Mucosa of stomach (tissue), 1 donor: ENCODE data around the gene CHTF8.
"Not testable (repeated sequence)": the region's sequence is repeated elsewhere in the genome, so short reads cannot be mapped to it uniquely, and the experiment has no call there.

Source experiments
- H3K27me3 ChIP-seq: one replicate; pipeline ENCODE4 v1.7.0; 2013; ENCODE audit warnings: mild to moderate bottlenecking, low read length; ENCODE audit not compliant: control insufficient read depth, insufficient read depth
- H3K36me3 ChIP-seq: one replicate; pipeline ENCODE4 v1.7.0; 2013; ENCODE audit warnings: low read length; ENCODE audit not compliant: control insufficient read depth, insufficient read depth
- H3K4me1 ChIP-seq: one replicate; pipeline ENCODE4 v1.7.0; 2013; ENCODE audit warnings: mild to moderate bottlenecking, low read length; ENCODE audit not compliant: control insufficient read depth, insufficient read depth
- H3K4me3 ChIP-seq: one replicate; pipeline ENCODE4 v1.7.0; 2013; ENCODE audit warnings: low read length
- H3K9ac ChIP-seq: one replicate; pipeline ENCODE4 v1.7.0; 2013; ENCODE audit warnings: mild to moderate bottlenecking, low read length, moderate library complexity
- H3K9me3 ChIP-seq: one replicate; pipeline ENCODE4 v1.7.0; 2013; ENCODE audit warnings: mild to moderate bottlenecking, low read length, moderate library complexity; ENCODE audit not compliant: control insufficient read depth
- donor health status: Pancreatic carcinoma.

CHTF8 gene

DNA sequence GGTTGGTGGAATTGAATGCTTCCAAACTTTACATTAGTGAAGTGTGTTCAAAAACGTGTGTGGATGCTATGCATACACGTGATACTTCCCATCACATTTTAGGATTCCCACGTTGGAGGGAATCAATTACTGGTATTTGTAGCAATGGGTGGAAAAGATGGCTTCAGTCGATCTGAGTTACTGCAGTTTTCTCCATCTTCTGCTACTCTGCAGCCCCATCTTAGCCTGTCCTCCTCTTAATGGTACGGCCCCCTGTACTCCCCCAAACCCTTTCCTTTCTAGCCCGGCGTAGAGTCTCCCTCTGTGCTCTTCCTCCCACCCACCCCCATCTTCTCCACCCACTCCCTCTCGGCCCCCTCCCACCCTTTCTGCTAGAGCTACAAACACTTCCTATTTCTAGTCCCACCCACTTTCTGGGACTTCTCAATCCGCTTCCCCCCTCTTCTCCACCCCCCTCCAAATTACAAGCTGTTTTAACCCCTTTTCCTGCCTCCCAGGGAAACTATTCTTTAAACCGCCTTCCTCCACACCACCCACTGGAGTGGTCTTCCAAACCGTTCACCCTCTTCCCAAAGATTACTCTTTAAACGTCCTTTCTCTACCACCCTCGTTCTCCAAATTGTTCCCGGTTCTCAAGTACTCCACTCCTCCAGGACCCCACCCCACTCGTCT lies 1.1 kb downstream of the CHTF8 start:
- H3K9ac ChIP-seq, result peak overlapping the region; percentile 96

DNA sequence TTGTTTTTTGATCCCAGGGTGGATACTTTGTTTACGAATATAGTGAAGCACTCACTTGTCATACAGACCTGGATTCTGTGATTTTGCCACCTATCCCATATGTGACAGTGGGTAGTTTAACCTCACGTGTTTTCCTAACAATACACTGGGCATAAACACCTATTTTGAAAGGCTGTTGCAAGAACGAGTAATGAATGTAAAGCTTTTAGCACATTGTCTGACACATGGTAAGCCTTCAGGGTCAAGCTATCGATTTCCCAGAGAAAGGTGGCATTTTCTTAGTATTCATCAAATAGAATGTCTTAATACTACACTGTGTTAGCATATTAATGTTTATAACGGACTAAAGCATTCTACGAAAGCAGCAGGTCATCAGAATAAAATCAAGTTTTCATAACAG lies 1.9 kb downstream of the CHTF8 start:
- peaks cover 4% of the 10 kb centered on the region for H3K4me1 ChIP-seq
- no peak overlapping the region for H3K4me3 ChIP-seq
- H3K9me3 ChIP-seq, result no peaks in the 10 kb centered on the region
- H3K36me3 ChIP-seq, result no peaks in the 10 kb centered on the region
- no peaks in the 10 kb centered on the region for H3K27me3 ChIP-seq
- no peak overlapping the region for H3K9ac ChIP-seq

More for the DNA sequence above, 1.1 kb downstream of the CHTF8 start:
- Histone ChIP-seq H3K27me3 (no peaks in the 10 kb centered on the region), H3K4me3 (peak overlapping the region; percentile 77), H3K4me1 (peaks cover 4% of the 10 kb centered on the region), H3K9me3 (no peaks in the 10 kb centered on the region), H3K36me3 (no peaks in the 10 kb centered on the region)

DNA sequence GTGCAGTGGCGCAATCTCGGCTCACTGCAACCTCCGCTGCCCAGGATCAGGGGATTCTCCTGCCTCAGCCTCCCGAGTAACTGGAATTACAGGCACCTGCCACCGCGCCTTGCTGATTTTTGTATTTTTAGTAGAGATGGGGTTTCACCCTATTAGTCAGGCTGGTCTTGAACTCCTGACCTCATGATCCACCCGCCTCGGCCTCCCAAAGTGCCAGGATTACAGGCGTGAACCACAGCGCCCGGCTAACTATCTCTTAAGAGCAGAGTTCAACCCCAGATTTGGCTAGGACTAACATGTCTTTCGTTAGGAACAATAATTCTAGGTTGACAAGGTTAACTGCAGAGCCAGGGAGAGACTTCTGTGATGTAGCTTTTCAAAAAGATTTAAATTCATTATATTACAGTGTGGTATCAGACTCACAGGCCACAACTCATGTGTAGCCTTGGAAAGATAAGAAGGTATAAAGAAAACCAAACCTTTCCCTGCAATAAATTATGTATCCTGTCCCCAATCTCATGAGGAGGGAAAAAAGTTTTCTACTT lies 4.3 kb downstream of the CHTF8 start:
- Histone ChIP-seq H3K9ac (peak overlapping the region; percentile 17), H3K4me3 (no peak overlapping the region), H3K9me3 (no peaks in the 10 kb centered on the region), H3K27me3 (no peaks in the 10 kb centered on the region), H3K4me1 (peaks cover 4% of the 10 kb centered on the region), H3K36me3 (no peaks in the 10 kb centered on the region)

DNA sequence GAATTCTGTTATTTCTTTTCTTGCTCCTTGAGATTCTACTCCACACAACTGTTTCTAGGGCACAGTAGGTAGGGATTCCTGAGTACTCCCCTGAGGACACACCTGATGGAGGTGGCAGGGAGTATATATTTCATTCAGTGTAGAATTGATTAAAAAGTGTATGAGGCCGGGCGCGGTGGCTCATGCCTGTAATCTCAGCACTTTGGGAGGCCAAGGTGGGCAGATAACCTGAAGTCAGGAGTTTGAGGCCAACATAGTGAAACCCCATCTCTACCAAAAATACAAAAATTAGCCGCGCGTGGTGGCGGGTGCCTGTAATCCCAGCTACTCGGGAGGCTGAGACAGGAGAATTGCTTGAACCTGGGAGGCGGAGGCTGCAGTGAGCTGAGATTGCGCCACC lies 5.6 kb downstream of the CHTF8 start:
- not testable (repeated sequence) for H3K9ac ChIP-seq, H3K4me1 ChIP-seq, H3K27me3 ChIP-seq, H3K9me3 ChIP-seq, H3K4me3 ChIP-seq, H3K36me3 ChIP-seq

DNA sequence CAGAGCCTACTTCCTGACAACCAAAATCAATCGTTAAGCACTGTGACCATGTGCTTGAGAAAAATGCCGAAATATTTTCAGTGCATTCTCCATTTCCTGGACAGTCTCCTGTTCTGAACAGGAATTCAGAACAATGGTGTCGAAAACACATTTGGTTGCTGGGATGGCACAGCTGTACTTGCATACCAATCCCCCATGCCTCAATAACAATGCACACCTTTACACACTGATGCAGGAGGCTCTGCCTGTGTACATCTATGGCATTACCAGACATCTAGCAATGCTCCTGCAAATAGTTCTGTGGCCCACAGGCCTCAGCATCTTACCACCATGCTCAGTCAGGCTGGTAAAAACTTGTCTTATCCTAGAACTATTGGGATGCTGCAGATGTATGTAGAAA lies 6.2 kb downstream of the CHTF8 start:
- Histone ChIP-seq H3K4me3 (no peak overlapping the region), H3K9ac (no peak overlapping the region), H3K4me1 (peaks cover 4% of the 10 kb centered on the region), H3K27me3 (no peaks in the 10 kb centered on the region), H3K9me3 (no peaks in the 10 kb centered on the region), H3K36me3 (no peaks in the 10 kb centered on the region)

DNA sequence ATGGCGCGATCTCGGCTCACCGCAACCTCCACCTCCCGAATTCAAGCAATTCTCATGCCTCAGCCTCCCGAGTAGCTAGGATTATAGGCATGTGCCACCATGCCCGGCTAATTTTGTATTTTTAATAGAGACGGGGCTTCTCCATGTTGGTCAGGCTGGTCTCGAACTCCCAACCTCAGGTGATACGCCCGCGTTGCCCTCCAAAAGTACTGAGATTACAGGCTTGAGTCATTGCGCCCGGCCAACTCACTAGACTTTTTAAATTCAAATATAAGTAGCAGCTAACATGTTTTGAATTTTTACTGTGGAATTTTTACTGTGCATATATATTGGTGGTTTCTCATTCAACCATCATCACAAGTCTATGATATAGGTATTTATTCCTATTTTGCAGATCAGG lies 7.4 kb downstream of the CHTF8 start:
- not testable (repeated sequence) for H3K36me3 ChIP-seq, H3K27me3 ChIP-seq, H3K9me3 ChIP-seq, H3K4me3 ChIP-seq, H3K9ac ChIP-seq, H3K4me1 ChIP-seq

DNA sequence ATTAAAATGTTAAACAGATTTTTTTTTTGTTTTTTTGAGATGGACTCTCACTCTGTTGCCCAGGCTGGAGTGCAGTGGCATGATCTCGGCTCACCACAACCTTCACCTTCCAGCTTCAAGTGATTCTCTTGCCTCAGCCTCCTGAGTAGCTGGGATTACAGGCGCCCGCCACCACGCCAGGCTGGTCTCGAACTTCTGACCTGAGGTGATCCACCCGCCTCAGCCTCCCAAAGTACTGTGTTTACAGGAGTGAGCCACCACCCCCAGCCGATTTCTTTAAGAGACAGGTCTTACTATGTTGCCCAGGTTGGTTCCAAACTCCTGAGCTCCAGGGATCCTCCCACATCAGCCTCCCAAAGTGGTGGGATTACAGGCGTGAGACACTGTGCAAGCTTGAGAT lies 8.0 kb downstream of the CHTF8 start:
- H3K27me3 ChIP-seq, H3K9ac ChIP-seq, H3K4me1 ChIP-seq, H3K4me3 ChIP-seq, H3K9me3 ChIP-seq, H3K36me3 ChIP-seq: not testable (repeated sequence)

DNA sequence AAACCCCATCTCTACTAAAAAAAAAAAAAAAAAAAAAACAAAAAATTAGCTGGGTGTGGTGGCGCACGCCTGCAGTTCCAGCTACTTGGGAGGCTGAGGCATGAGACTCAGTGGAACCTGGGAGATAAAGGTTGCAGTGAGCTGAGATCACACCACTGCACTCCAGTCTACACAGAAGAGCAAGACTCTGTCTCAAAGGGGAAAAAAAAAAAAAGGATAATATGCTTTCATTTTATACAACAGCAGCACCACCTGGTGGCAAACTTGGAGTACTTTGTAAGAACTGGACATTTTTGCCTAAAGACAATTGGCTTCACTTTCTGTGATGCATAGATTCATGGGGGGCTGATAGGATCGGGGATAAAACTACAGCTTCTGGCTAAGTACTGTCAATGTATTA lies 8.5 kb downstream of the CHTF8 start:
- Histone ChIP-seq H3K36me3 (peaks cover 6% of the 10 kb centered on the region), H3K27me3 (no peaks in the 10 kb centered on the region), H3K4me1 (no peaks in the 10 kb centered on the region), H3K9ac (no peak overlapping the region), H3K9me3 (no peaks in the 10 kb centered on the region), H3K4me3 (no peak overlapping the region)

DNA sequence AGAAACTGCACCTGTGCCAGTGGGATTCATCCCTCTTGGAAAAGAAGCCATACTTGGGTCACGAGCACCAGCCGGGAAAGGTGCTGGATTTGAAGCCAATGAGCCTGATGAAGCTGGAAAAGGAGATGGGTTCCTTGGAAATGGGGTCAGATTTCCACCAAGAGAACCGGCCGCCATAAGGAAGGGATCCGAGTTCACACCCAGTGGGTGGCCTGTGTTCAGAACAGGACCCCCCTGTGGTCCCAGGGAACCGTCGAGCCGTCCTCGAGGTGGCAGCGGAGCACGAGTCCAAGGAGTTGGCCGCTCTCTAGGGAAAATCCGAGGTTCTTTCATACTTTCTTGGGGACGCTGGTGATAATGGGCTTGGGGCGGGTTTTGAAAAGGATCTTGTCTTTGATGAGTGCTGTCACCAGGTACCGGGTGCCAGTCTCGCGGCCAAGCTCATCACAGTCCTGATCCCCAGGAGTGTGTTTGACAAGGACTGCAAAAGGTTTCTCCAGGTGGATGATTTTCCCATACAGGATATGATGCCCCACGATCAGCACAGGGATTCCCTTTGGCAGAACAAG lies 12.2 kb downstream of the CHTF8 start:
- H3K4me3 ChIP-seq, result no peak overlapping the region
- H3K36me3 ChIP-seq, result peaks cover 6% of the 10 kb centered on the region
- no peaks in the 10 kb centered on the region for H3K27me3 ChIP-seq
- no peaks in the 10 kb centered on the region for H3K4me1 ChIP-seq
- H3K9me3 ChIP-seq, result no peaks in the 10 kb centered on the region
- no peak overlapping the region for H3K9ac ChIP-seq

DNA sequence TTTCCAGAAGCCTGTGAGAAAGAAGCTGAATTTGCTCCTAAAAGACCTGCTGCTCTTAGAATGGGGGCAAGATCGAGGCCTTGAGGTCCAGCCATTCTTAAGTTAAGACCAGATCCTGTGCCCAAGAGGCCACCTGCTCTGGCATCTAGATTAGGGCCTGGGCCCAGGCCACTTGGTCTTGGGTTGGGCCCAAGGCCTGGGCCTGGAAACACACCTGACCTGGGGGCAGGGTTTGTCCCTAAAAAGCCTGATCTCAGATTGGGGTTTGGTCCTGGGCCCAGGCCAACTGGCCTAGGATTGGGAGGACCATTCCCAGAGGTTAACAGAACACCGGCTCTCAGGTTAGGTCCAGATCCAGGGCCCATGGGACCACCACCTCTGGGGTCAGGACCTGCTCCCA lies 12.9 kb downstream of the CHTF8 start:
- Histone ChIP-seq H3K4me3 (no peak overlapping the region), H3K36me3 (peaks cover 6% of the 10 kb centered on the region), H3K27me3 (no peaks in the 10 kb centered on the region), H3K4me1 (no peaks in the 10 kb centered on the region), H3K9ac (no peak overlapping the region), H3K9me3 (no peaks in the 10 kb centered on the region)

DNA sequence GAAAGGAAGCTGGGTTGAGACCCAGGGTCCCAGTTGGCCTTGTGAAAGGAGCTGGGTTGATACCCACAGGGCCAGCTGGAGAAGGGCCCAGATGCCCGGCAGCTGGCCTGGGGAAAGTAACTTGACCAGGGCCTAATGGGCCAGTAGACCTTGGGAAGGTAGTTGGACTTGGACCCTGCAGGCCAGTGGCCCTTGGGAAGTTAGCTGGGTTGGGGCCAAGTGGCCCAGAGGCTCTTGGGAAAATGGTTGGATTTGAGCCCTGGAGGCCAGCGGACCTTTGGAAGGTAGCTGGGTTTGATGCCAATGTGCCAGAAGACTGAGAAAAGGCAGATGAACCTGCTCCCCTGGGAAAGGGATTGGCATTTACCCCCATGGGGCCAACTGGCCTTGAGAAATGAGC lies 13.4 kb downstream of the CHTF8 start:
- H3K9ac ChIP-seq, result no peak overlapping the region
- peaks cover 6% of the 10 kb centered on the region for H3K36me3 ChIP-seq
- H3K4me3 ChIP-seq, result no peak overlapping the region
- H3K9me3 ChIP-seq, result no peaks in the 10 kb centered on the region
- H3K4me1 ChIP-seq, result no peaks in the 10 kb centered on the region
- no peaks in the 10 kb centered on the region for H3K27me3 ChIP-seq

DNA sequence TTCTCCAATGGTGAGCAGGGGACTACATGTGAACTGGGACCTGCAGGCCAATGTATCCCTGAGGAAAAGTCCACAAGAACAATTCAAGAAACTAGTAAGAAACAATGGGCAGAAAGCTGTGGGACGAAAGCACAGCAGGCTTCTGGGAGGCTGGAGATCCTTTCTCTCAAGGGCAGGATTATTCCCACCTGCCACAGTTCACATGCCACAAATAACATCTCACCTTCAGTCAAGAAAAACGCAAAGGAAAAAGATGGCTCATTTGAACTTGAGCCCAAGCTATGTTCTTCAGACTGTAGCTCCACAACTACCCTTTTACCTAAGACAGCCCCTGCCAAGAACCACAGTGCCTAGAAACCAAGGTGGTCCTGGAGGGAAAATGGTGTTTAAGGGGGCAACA lies 13.9 kb downstream of the CHTF8 start:
- Histone ChIP-seq H3K36me3 (peaks cover 6% of the 10 kb centered on the region), H3K4me3 (no peak overlapping the region), H3K9ac (no peak overlapping the region), H3K4me1 (no peaks in the 10 kb centered on the region), H3K27me3 (no peaks in the 10 kb centered on the region), H3K9me3 (no peaks in the 10 kb centered on the region)
